GM12892 (cell line): ENCODE measurements around the gene SKOR1.
A peak's percentile ranks its signal among the peaks of the same experiment; 100 is the strongest.

Experiments used
- DNase-seq: peaks from one replicate; pipeline ENCODE4 v3.0.0; 2011; ENCODE audit not compliant: insufficient read length
- FAIRE-seq: peaks from 2 replicates; lab custom pipeline; 2011; peaks lifted over from hg19 to GRCh38; lab: Jason Lieb, UNC
- POLR2A ChIP-seq: IDR thresholded peaks from 2 replicates; pipeline ENCODE4 v1.6.1; 2011; ENCODE audit warnings: low read depth, low read length, control low read depth
- POLR2AphosphoS5 ChIP-seq: IDR thresholded peaks from 2 replicates; pipeline ENCODE4 v1.6.1; 2011; ENCODE audit warnings: low read depth, low read length, control low read depth
- TAF1 ChIP-seq: IDR thresholded peaks from 2 replicates; pipeline ENCODE4 v1.6.1; 2011; ENCODE audit warnings: low read depth, mild to moderate bottlenecking, control low read depth, low read length, borderline replicate concordance

Gene SKOR1

DNA sequence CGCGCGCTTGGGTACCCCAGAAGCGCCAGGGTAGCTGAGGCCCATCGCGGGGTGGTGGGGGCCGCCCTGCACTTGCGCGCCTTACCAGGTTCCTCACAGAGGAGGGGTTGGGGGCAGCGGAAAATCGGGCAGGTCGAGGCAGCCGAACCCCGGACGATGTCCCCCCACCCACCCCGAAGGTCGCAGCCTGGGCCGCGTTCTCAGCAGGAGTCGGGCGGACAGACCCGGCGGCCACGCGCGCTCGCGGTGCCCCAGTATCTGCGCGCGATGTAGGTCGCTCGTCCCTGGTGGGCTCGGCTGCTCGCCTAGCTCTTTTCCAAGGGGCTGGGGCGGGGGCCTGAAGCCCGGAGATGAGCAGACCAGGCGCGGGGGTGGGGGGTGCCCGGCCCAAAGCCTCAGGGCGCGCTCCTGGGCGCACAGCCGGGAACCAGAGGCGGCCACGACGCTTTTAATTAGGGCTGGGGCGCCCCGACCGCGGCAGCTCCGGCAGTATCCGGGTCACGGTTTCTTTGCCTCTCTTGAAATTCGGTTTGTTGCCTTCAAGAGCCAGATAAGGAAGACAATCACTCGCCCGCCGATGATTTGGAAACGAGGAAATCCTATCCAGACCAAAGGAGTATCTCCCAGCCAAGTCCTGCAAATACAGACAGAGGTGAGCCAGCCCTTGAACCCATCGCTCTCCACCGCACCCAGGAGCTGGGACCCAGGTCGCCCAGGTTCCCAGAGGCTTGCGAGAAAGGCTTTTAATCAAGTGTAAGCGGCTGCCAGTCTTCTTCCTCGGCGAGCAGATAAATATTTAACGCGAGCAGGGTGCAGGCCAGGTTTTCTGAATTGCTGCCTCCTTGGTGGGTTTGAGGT, 4.6 kb downstream of the SKOR1 start:
- no peak for FAIRE-seq
- TF ChIP-seq POLR2A (no peak), POLR2AphosphoS5 (no peak), TAF1 (no peak)
- DNase-seq, result no peak

DNA sequence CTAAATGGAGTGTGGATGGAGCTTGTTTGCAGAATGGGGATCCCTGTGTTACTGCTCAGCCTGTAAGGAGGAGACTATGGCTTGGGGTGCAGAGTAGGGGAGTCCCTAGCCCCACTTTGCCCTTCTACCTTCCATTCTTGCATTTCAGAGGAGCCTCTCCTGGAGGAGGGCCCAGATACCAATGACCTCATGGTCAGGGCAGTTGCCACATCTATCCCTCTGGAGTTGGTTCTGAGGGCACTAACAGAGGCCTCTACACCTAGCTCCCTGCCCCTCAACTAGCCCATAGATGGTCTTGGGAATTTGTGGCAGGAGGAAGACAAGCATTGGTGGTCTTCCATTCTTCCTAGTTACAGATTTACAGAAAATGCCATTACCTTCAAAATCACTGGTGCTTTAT, 6.1 kb downstream of the SKOR1 start:
- DNase-seq (no peak), FAIRE-seq (no peak)
- TF ChIP-seq TAF1, result no peak
- no peak for TF ChIP-seq POLR2A
- TF ChIP-seq POLR2AphosphoS5, result no peak

DNA sequence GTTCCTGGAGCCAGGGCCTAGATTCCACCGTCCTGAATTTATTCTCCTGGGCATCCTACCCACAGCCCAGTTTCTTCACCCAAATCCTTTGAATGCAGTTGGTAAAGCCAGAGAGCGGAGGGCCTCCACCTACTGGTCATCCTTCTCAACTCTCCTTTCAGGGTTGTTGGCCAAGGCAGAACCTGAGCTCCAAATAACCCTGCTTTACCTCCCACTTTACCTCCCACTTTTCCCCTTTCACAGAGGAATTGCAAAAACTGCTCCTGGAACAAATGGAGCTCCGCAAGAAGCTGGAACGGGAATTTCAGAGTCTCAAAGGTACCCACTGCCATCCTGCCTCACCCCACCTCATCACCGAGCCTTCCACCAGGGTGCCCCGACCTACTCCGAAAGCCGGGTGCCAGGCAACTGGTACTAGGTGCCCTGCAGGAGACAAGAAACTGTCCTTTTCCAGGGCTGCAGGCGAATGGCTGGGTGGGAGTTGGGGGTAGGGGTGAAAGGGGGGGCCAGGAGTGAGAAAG, 6.8 kb downstream of the SKOR1 start:
- DNase-seq (no peak), FAIRE-seq (peak; percentile 5)
- TF ChIP-seq POLR2A (no peak), POLR2AphosphoS5 (no peak), TAF1 (no peak)

DNA sequence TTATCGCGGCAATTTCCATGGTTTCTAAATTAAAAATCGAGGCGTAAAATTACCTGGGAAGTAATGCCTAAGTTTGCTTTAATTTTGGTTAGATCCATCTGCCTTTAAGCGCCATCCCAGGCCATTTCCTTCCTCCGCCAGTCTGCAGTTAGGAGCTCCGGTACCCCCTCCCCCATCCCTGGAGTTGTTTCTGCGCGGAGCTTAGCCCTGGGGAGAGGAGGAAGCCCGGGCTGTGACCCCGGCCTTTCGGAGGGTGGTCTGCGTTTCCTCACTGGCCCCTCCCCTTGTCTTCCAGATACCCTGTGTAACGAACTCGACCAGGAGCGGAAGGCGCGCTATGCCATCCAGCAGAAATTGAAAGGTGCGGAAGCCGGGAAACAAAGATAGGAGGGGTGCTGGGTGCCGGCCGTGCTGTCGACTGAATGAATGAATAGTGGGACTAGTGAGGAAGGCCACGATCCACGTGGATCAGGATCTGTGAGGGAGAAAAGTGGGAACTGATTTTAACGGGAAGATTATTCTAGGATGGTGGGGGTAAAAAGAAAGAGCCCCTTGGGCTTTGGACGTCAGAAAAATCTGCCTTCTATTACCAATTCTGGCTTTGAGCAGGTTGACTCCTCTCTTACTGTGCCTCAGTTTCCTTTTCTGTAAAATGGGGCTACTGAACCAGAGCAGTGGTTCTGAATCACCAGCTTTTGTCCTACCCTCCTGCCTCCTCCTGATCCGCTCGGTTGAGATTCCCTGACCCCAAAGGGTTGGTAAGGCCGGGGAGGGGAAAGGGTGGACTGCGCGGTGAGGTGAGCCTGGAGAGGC, 7.8 kb downstream of the SKOR1 start:
- TF ChIP-seq POLR2A (no peak), TAF1 (no peak), POLR2AphosphoS5 (no peak)
- DNase-seq, result no peak
- no peak for FAIRE-seq

DNA sequence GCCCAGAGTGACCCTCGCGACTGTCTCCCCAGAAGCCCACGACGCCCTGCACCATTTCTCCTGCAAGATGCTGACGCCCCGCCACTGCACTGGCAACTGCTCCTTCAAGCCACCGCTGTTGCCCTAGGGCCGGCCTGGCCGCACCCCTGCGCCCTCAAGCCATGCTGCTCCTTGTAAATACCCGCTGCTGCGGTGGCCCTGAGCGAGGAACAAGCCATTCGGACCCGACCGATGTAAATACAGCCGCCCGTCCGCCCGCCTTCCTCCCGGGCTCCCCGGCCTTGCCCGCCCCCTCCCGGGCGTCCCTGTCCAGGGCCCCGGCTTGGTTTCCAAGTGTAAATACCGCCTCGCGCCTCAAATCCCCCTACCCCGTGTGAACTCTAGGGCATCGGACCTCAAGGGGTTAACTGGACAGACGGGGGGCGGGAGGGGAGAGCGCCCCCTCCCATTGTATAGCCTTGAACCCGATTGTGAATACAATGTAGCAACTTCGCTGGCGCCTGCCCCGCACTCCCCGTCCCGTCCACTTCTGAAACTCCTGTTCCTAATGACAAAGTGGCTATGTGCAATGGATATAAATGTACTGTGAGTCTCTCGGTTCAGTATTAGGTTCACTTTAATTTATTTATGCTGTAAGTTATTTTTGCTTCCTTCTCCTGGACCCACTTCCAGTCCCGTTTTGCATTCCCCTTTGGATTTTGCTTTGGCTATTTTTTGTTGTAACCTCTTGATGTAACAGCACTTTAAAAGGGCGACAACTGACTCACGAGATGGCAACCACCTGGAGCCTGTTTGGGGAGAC, 8.6 kb downstream of the SKOR1 start:
- DNase-seq (no peak), FAIRE-seq (peak; percentile 83)
- no peak for TF ChIP-seq POLR2A
- no peak for TF ChIP-seq TAF1
- no peak for TF ChIP-seq POLR2AphosphoS5

DNA sequence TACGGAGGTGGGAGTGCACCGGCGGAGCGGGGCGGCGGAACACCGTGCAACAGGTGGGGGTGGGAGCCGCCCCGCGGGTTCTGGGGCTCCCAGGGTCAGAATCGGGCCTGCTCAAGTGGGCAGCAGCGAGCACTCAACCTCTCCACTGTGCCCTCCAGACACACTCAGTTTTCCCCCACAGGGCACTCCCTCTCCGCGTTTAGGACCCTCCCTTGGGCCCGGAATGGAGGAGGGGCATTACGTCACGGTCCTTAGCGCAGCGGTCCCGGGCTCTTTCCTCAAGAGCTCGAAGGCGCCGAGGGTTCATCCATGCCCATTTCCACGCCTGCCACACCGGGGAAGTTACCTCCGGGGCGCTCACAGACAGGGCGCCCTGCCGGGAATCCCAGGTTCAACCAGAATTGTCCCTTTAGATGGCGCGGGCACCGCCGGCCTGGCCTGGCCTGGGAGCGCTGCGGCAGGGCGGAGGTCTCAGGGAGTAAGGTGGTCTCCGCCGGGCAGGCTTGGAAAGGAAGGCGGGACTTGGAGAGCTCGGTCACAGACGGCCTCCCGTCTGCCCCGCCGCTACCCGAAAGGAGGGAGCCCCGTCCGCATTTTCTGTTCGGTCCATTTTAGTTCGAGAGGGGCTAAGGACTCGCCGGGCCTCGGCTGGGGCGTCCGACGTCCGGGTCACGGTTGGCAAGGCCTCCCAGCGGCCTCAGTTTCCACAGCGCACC, 9.4 kb downstream of the SKOR1 start:
- DNase-seq (no peak), FAIRE-seq (no peak)
- TF ChIP-seq POLR2A, result no peak
- TF ChIP-seq TAF1, result no peak
- TF ChIP-seq POLR2AphosphoS5, result no peak

DNA sequence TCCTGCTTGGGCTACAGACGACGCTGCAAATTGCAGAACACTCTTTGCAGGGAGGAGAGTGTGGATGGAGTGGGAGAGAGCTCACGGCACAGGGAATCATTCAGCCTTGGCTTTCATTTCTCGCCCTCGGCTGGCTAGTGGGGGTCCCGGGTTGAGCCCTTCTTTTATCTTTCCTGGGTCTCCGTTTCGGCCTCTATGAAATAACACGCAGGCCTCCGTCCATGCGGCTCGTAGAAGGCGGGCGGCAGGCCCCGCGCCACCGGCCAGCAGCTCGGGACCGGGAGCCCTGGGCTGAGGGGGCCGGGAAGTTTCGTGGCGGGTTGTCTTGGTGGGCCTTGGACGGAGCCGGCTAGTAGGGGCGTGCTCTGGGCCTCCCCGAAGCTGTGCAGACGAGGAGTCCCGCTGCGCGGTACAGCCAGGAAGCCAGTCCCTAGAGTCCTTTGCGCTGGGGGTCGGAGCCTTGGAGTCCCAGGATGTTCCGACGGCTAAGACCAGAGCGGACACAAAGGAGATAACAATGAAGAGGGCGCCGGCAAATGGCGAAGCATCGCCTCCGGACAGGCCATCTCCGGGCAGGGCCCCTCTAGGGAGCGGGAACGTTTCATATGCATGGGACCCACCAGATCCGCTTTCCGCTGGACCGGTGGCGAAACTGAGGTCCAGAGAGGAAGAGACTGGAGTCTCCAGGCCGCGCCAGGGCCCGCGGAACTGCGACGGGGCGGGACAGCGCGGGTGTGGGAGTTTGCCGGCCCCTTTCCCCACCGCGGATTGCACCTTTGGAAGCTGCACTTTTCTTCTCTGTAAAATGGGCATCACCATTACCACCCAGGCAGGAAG, 10.2 kb downstream of the SKOR1 start:
- FAIRE-seq, result no peak
- DNase-seq, result no peak
- TF ChIP-seq TAF1, result no peak
- TF ChIP-seq POLR2A, result no peak
- no peak for TF ChIP-seq POLR2AphosphoS5

DNA sequence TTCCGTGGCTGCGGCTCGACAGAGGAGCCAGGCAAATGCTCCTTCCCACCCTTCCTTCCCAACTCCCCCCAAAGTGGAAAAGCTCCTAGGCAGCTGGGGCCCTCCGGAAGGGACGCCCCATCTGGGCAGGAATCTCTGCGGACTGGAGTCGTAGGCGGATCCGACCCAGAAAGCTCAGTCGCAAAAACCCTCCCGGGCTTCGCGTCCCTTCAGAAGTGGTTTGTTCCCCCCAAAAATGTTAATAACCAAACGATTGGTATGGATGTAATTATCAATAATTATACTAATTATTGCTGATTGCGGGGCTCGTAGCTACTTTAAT, 10.8 kb downstream of the SKOR1 start:
- DNase-seq, result no peak
- TF ChIP-seq TAF1, result no peak
- no peak for TF ChIP-seq POLR2A
- no peak for TF ChIP-seq POLR2AphosphoS5
- FAIRE-seq, result no peak

DNA sequence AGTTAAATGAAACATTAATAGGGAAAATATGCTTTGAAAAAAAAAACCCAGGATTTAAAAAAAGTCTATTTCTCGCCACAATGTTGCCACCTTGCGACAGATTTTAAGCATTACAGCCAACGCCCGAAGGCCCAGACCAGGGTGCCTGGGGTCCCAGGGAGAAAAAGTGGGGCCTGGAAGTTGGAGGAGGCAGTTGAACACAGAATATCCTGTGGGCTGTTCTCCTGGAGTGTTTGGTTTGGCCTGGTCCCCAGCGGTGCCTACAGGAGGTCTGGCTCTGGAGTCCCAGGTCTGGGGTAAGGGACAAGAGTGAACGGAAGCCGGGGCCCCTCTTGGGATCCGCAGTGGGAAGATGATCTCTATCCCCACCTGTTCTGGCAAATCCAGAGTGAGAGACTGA, 11.2 kb downstream of the SKOR1 start:
- FAIRE-seq (peak; percentile 44), DNase-seq (no peak)
- no peak for TF ChIP-seq POLR2AphosphoS5

DNA sequence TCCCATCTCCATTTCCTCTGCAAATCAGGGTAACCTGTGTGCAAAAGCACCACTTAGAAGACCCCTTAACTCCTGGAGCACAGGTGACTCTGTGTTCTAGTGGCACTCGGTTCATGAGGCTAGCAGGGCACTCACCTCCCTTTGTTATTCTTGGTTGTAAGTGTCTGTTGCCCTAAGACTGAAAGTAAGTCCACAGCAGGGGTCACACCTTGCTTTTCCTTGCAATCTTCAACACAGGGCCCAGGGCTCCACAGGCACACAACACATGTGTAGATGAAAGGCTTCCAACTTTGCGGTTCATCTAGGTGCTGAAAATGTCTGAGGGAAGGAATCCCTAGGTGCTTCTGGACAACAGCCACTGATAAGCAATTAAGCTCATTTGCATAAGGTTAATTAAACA, 11.6 kb downstream of the SKOR1 start:
- FAIRE-seq (no peak), DNase-seq (no peak)
- TF ChIP-seq POLR2AphosphoS5, result no peak
- no peak for TF ChIP-seq TAF1
- no peak for TF ChIP-seq POLR2A
